ENCODE data around the gene PACS1. TPM values are rescaled to one million over a fixed set of nuclear protein-coding genes. Genes with fewer than 3 reads are reported as not detected.

PACS1 gene
- total RNA-seq, 1 donor from 2014 or later, result 50.8 TPM

DNA sequence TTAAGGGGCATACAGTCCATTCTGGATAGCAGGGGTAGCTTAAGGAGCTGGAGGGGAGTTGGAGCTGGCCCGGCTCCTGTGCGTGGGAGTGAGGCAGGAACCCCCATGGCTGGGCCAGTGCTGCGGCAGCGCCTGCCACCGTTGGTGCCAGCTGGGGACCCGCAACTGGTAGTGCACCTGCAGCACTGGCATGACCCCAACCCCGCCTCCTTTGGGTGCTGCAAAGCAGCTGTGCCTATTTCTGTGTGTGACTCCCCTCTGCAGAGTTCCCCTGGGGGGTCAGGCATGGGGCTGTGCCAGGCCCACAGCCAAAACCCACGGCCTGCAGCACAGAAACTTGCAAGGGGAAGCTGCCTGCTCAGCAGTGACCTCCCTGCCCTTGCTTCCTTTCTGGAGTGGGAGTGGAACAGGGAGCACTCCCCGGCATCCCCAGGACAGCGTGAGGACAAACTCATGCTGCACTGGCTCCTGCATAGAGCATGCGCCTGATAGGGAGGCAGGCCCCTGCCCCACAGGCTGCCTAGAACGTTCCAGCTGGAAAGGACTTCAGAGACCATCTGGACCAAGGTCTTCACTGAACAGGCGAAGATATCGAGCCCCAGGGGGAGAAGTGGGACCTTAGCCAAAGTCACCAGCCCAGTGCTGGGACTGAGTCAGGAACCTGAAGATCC, 172.2 kb downstream of the PACS1 start:
- peaks cover 76% of the 10 kb centered on the region for H3K36me3 ChIP-seq
- TF ChIP-seq, protein P1, sequence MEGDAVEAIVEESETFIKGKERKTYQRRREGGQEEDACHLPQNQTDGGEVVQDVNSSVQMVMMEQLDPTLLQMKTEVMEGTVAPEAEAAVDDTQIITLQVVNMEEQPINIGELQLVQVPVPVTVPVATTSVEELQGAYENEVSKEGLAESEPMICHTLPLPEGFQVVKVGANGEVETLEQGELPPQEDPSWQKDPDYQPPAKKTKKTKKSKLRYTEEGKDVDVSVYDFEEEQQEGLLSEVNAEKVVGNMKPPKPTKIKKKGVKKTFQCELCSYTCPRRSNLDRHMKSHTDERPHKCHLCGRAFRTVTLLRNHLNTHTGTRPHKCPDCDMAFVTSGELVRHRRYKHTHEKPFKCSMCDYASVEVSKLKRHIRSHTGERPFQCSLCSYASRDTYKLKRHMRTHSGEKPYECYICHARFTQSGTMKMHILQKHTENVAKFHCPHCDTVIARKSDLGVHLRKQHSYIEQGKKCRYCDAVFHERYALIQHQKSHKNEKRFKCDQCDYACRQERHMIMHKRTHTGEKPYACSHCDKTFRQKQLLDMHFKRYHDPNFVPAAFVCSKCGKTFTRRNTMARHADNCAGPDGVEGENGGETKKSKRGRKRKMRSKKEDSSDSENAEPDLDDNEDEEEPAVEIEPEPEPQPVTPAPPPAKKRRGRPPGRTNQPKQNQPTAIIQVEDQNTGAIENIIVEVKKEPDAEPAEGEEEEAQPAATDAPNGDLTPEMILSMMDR (IDR thresholded peaks at IDR 0.05), result no peak
- no peak for ATAC-seq

GRCh38 chr11:66243782-66244535, 173.9 kb downstream of the PACS1 start:
- DNase-seq (no peak), ATAC-seq (no peak)
- intact Hi-C loops (cut with DNase I), result no loop called here
- H3K36me3 ChIP-seq, result peaks cover 64% of the 10 kb centered on the region
- no peaks in the 10 kb centered on the region for H3K27me3 ChIP-seq (ENCODE audit: low read depth)
- H3K4me1 ChIP-seq, result no peaks in the 10 kb centered on the region
- TF ChIP-seq, protein P1 (IDR thresholded peaks at IDR 0.05), result no peak
- no peaks in the 10 kb centered on the region for H3K9me3 ChIP-seq
- H3K27ac ChIP-seq, result no peak overlapping the region
- H3K4me3 ChIP-seq, result no peak overlapping the region

More for the DNA sequence above, 172.2 kb downstream of the PACS1 start:
- intact Hi-C loops (cut with DNase I), result no loop called here
- H3K4me1 ChIP-seq, result no peaks in the 10 kb centered on the region
- H3K27ac ChIP-seq, result no peak overlapping the region
- H3K27me3 ChIP-seq (ENCODE audit: low read depth), result no peaks in the 10 kb centered on the region
- DNase-seq, result no peak
- H3K4me3 ChIP-seq, result no peak overlapping the region
- H3K9me3 ChIP-seq, result no peaks in the 10 kb centered on the region

GRCh38 chr11:66247295-66247694, 177.2 kb downstream of the PACS1 start:
- no peak for ATAC-seq
- Histone ChIP-seq H3K27ac (no peak overlapping the region), H3K27me3 (ENCODE audit: low read depth) (no peaks in the 10 kb centered on the region), H3K36me3 (peaks cover 31% of the 10 kb centered on the region), H3K4me1 (no peaks in the 10 kb centered on the region), H3K4me3 (no peak overlapping the region), H3K9me3 (no peaks in the 10 kb centered on the region)
- DNase-seq, result no peak
- TF ChIP-seq, protein P1 (IDR thresholded peaks at IDR 0.05), result no peak
- intact Hi-C loops (cut with DNase I), result no loop called here

DNA sequence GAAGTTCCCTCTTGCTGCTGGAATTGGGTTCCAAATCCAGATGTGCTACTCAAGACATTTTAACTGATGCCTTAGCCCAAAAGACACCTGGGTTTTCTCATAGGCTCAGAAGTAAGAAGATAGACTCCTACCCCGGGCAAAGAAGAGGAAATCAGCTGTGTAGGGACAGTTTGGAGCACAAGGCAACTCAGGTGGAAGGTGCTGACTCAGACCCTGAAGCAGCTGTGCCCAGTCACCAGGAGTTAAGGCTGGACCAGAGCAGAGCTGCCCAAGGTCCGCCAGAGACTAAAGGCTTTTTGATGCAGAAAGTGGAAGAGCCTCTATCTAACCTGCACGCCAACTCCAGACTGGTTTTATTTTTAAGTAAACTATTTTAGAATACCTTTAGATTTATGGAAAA, 177.7 kb downstream of the PACS1 start:
- DNase-seq, result no peak
- no peaks in the 10 kb centered on the region for H3K27me3 ChIP-seq (ENCODE audit: low read depth)
- intact Hi-C loops (cut with DNase I), result no loop called here
- H3K36me3 ChIP-seq, result peaks cover 26% of the 10 kb centered on the region
- H3K4me1 ChIP-seq, result no peaks in the 10 kb centered on the region
- no peak overlapping the region for H3K27ac ChIP-seq
- TF ChIP-seq, protein P1 (IDR thresholded peaks at IDR 0.05), result no peak
- no peak overlapping the region for H3K4me3 ChIP-seq
- no peaks in the 10 kb centered on the region for H3K9me3 ChIP-seq
- ATAC-seq, result no peak

GRCh38 chr11:66248903-66249302, 178.8 kb downstream of the PACS1 start:
- peaks cover 17% of the 10 kb centered on the region for H3K36me3 ChIP-seq

More at GRCh38 chr11:66248903-66249302, 178.8 kb downstream of the PACS1 start:
- TF ChIP-seq, protein P1 (IDR thresholded peaks at IDR 0.05), result no peak
- intact Hi-C loops (cut with DNase I), result no loop called here
- no peaks in the 10 kb centered on the region for H3K9me3 ChIP-seq
- H3K27ac ChIP-seq, result no peak overlapping the region
- H3K4me3 ChIP-seq, result no peak overlapping the region
- no peaks in the 10 kb centered on the region for H3K4me1 ChIP-seq
- no peaks in the 10 kb centered on the region for H3K27me3 ChIP-seq (ENCODE audit: low read depth)
- ATAC-seq (no peak), DNase-seq (no peak)
